ENCODE measurements around the gene BMP6.
"Not testable (repeated sequence)": the region's sequence is repeated elsewhere in the genome, so short reads cannot be mapped to it uniquely, and the experiment has no call there.

The BMP6 gene

DNA sequence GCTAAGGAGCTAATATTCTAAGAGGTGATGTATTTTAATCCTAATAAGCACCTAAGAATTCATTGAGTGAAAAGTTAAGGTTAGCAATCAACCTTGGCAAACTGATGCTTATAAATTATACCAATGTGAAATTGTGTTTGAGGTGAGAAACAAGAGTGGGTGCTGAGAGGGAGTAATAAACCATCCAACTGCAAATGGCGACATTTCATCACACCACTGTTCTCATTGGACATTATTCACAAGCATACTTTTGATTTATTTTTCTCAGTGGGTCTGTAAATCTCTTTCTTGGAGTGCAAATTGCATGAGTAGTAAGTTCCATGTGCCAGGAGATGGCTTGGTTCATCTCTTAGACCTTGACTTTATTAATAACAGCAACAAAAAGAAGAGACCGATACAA, 71.5 kb downstream of the BMP6 start:
- DNase-seq: no peak

DNA sequence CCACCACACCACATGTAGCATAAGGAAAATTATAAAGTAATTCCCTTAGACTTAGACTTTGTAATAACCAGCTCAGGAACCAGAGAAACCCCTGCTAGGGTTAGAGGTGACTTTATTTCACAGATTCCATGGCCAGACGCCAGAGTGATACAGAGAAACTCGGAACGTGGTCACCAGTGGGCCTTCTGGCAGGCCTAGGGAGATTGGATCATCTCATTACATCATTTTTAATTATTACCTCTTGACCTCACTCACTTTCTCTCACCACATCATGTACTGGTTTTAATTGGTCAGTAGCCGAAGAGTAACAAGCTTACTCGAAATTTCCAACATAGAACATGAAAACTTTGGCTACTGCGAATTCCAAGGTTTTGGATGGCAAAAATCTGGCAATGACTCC, 72.9 kb downstream of the BMP6 start:
- DNase-seq: no peak

DNA sequence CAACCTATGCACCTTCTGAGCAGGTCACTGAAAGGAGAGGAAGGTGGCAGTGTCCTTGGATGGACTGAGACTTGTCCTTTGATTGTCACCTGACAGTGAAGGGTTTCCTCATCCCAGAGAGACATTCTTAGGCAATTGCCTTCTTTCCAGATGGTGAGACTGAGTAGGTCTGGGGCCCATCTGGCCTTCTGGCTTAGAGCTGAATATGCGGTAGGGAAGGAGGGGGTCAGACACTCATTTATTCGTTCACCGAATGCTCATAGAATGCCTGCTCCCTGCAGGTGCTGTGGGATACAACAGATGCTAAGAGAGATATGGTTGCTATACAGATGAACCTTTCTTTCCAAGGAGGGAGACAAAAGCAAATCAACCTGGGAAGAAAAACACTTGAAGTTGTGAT, 76.8 kb downstream of the BMP6 start:
- peak; percentile 73 for DNase-seq

DNA sequence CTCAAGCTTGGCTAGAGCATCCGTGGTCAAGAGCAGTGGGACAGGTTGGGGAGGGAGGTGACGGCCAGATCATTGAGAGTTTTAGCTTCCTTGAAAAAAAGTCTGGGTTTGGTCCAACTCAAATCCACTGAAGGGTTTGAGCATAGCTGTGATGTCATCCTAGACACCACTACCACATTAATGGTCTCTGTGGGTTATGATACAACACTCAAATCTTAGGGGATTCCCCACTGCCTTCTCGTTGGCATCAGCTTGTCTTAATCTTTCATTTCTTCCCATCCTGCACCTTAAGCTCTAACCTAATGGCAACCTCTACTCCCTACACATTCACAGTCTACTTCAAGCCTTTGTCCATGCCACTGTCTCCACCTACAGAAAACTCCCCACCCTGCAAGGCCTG, 77.3 kb downstream of the BMP6 start:
- DNase-seq: no peak

DNA sequence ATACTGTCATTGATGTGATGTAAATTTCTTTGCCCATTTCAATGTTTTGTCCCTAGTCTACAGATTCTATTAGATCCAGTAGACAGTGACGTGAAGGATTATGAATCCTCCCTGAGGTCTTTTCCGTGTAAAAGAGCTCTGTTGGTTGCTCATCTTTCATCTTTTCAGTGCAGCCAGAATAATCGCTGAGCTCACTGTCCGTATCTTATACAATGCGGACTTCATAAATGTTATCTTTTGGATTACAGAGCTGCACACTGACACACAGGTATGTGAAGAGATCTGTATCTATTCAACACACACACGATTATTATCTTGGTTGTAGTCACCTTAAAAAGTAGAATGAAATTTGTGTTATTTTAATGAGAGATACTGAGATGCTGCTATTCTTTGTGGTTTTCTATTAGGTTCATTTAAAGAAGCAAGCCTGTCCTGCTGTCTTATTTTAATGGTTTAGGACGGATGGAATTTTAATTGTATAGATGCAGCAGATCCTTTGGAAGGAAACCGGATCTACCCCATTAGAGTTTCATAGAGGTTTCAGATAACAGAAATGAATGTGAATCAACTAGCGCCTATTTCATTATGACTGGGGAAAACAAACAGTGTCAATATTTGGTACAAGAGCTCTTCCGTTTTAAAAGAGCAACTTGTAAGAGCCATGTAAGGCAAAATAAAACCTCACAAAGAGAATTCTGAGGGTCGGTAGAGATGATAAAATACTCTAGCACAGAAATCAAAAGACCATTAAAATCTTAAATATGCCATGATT, 79.4 kb downstream of the BMP6 start:
- no peak for DNase-seq

DNA sequence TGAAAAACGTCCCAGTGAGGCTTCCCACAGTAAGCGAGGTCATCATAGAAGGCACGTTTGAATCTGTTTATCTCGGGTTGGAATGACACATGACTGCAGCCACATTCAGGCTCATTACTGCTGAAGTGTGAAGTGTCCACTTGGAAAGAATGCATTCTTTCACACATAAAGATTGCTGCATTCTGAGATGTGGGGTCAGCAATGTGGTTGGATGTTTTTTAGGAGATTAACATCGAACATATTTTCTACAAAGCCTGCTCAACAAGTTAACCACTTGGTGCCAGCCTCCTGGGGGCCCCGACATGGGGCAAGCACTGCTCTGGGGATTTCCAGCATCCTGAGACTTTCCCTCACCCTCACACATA, 79.9 kb downstream of the BMP6 start:
- no peak for DNase-seq

DNA sequence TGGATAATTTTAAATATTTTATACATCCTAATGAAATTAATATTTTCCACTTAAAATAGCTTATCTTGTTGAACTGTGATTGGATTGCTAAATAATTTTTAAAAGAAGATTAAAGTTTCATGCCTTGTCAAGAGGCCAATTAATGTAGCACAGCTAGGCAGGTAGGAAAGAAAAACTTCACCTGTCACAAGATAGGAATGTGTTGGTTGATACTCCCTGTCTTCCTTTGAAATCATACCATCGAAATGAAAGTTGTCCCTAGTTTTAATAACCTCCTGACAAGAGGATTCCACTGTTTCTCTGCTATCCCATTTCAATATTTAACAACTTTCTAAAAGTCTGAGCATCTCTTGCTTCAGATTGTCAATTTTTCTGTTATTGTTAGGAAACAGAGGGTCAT, 80.8 kb downstream of the BMP6 start:
- DNase-seq: no peak

DNA sequence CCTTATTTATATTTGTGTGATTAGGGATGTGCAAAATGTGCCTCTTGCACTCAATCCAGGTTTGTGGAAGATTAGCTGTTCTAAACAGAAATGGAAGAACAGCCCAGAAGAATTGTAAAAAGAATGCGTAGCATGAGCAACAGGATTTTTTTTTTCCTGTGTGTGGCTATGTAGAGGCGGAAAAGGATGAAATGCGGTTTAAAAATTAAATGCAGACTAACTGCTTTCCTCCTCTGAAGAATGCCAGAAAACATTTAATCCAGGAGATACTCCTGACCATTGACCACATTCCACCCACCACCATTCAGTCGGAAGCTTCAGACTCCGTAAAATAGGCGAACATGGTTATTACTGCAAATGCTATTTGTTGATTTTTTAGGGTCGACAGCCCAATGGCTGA, 83.4 kb downstream of the BMP6 start:
- DNase-seq: no peak

DNA sequence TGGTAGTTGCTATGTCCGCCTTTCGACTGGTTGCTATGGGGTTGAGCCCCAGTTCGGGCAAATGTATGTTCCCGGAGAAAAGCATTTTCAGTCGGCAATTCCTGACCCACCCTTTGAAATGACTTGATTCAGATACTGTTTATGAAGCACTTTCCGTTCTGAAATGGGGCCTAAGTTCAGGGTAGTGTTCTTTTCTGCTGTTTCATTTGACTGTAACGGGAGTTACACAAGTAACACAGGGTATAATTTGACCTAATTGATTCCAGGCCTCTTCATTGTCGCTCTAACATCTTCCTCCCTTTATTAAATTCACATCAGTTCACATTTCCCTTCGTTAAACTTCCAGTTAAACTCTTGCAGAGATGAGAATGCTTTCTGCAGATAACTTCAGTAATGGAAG, 85.5 kb downstream of the BMP6 start:
- no peak for DNase-seq

DNA sequence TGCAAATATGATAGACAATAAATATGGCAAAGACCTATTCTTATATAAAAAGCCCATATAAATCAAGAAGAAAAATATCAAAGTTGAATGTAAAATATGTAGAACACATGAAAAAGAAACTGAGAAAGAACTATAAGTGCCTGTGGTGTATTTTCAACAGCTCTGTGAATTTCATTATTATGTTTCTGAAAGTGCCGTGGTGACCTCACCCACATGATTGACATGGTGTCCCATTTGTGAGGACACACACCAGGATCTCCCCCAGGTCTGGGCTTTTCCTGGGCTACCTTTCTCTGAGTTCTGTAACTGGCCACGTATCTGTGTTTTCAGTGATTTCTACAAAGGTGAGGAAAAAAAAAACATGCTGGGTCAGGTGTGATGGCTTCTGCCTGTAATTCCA, 86.7 kb downstream of the BMP6 start:
- DNase-seq: no peak

DNA sequence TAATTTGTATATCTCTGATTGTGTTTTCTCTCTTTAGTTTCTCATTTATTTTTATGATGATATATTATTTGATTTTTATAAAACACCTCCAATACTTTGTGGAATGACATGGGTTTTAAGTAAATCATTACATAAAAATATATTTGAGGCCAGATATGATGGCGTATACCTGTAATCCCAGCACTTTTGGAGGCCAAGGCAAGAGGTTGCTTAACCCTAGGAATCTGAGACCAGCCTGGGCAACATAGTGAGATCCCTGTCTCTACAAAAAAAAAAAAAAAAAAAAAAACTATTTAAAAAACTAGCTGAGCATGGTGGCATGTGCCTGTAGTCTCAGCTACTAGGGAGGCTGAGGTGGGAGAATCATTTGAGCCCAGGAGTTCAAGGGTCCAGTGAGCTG, 87.3 kb downstream of the BMP6 start:
- DNase-seq: no peak

DNA sequence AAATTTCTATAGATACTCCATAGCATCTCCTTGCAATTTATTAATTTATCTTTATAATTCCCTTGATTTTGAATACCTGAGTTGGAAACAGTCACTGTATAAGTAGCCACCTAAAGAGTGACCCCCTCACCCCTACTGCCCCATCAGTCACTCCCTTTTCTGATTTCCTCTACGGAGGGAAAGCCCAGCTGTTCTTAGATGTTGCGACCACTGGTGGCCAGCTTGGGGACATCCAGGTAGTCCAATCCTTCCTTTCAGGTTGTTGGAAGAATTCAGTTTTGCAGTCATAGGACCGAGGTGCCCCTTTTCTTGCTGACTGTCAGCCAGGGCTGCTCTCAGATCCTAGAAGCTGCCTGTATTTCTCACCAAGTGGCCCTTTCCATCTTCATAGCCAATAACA, 87.8 kb downstream of the BMP6 start:
- DNase-seq: no peak

DNA sequence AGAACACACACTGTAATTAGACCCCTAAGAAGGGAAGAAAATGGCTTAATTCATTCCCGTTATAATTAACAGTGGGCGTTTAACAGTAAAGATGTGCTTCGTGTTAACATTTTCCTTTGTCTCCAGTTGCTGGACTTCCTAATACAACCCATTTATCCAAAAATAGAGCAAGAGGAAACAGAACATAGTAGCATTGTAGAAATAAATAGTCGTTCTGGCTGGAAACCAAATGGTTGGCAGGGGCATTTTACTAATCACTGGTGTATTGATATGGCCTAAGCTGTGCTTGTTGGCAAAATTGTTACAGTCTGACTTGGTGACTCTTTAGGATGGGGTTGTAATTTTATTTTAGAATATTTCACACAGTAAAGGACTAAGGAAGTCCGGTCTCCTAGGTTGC, 89.8 kb downstream of the BMP6 start:
- DNase-seq: no peak

DNA sequence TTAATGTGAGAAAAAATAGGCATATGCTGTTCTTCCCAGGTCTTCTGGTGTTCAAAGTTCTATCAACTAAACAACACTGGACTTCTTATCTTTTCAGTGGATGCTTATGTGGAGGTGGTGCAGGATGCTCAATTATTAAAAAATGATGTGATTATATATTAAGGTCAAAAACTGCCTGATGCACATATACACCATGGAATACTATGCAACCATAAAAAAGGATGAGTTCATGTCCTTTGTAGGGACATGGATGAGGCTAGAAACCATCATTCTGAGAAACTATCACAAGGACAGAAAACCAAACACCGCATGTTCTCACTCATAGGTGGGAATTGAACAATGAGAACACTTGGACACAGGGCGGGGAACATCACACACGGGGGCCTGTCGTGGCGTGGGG, 91.3 kb downstream of the BMP6 start:
- DNase-seq: not testable (repeated sequence)

DNA sequence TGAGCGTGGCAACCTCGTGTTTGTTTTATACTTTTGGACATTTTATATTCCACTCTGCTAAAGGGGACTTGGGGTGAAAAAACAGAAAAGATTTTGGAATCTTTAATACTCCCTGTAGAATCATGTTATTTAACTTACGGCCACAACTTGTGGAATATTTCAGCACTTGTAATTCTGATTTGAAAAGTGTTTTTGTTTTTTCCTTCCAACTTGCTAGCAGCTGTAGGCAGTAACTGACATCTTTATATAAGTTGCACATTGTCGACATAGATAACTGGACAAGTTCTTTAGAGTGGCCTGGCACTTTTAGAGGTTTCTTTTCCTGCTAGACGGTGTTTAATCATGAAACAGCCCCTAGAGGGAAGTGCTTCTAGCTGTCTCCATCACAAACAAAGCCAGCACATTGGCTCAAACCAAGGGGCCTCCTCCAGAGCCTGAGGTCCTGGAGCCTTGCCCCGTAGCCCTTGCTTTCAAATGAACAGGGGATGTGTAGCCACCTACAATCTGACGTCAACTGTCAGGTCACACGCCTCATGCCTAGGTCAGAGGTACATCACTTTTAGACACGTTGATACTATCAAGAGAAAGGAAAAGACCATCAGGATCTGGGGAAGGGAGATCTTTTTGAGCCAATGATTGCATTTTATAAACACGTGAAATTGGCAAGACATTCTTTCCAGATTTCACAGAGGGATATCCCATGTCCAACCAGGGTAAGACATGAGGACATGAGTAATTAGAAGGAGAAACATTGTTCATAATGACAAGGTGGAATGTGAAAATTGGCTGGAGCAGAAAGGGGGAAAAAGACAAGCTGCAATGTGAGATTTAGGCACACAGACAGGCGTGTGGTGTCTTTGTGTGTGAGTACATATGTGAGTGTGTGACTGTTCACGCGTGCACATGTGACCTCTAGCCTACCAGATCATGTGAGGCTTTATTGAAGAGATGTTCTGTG, 92.6 kb downstream of the BMP6 start:
- no peak for DNase-seq

DNA sequence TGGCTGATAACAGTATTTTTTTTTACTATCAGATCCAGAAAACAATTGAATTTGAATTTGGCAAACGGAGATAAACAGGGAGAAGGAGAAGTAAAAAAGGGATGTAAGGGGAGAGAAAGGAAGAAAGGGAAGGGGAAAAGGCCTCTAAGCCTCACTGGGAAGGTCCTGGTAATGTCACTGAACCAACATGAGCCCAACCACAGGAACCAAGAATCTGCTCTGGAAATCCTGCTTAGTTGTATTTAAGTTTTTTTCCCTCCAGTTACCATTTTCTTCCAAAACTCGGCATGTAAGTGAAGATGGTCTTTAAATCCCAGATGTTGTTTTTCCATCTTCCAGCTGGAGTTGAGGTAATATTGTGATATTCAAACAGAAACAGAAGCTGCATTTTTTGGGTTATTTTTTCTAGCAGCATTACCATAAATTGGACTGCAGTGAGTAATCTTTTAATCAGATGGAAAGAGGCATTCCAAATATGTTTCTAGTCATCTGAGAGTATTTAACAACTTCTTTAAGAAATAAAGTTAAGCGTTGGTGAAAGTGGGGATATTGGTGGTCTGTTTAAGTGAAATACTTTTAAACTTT, 93.6 kb downstream of the BMP6 start:
- DNase-seq: no peak

DNA sequence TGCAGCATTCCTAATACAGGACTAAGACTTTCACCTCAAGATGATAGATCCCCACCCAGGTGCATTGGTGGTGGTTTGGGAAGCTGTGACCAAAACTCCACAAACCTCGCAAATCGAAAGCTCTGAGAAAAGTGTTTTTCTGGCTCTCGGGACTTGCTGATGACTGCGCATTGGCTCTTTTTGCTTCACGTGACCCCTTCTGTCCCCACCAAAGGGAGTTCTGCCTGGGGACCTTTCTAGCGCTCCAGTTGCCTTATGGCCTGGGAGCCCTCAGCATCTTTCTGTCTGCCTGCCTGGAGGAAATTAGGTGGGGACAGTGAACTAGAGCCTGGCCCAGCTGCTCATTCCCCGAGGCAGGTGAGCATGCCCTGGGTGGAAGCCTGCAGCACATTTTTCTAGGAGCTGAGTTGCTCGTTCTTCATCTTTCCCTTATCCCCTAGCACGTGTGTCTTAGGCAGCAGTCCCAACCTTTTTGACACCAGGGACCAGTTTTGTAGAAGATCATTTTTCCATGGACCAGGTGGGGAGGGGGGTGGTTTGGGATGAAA, 94.5 kb downstream of the BMP6 start:
- no peak for DNase-seq

DNA sequence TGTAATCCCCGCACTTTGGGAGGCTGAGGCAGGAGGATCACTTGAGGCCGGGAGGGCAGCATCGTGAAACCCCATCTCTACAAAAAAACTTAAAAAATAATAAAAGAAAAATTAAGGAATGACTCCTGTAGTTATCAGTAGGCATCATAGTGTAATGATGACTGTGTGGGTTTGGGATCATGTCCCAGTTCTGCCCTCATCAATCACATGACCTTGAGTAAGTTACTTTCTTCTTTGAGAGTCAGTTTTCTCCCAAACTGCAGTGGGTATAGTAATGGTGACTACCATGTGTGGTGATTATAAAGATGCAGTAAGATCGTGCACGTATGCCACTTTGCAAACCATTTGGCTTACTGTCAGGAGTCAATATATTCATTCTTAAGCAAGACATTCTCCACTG, 95.5 kb downstream of the BMP6 start:
- no peak for DNase-seq

DNA sequence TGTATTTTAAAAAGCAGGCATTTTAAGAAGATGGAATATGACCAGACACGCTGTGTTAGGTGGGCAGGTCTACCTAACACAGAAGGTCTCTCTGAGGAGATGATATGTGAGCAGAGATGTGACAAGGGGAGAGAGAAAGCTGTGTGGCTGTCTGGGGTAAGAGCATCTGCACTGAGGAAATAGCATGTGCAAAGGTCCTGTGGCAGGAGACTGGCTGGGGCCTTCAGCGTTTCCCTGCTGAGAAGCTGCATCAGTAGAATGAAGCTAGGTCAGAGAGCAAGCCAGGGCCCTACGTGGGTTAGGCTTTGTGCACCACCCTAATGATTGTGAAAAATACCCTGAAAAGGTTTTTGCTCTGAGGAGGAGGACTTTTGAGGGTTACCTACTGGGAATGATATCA, 97.7 kb downstream of the BMP6 start:
- DNase-seq: no peak

DNA sequence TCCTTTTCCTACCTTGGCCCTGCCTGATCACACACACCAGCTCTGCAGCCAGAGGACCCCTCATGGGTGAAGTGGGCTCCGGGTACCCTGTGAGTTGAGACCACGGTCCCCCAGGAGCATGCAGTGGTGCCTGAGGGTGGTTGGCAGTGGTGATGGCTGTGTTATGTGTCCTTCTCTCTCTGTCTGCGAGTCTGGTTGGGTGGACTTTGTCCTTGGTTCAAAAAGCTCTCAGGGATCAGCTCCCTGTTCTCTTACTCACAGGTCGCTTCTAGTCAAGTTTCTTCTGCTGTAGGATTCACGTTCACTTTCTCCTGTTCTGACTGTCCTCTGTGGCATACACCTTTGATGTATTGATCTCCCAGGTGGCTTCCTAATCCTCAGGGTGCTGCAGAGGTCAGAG, 100.1 kb downstream of the BMP6 start:
- no peak for DNase-seq

DNA sequence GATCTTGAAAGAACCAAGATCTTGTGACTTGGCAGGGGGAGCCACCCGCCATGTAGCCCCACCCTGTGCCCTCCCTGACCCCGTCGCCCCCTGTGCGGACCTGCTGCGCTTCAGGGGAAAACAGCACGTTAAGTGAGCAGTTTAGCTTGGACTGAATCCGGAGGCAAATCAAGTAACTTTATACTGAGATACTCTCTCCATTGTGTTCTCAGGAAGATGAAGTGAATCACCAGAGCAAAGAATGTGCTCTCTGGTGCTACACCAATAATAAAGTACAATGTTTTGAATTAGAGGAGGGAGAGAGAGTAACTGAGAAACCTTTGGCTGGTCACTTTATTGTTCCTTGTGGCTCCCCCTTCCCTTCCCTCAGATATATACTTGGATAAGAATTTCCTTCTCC, 101.2 kb downstream of the BMP6 start:
- DNase-seq: no peak

DNA sequence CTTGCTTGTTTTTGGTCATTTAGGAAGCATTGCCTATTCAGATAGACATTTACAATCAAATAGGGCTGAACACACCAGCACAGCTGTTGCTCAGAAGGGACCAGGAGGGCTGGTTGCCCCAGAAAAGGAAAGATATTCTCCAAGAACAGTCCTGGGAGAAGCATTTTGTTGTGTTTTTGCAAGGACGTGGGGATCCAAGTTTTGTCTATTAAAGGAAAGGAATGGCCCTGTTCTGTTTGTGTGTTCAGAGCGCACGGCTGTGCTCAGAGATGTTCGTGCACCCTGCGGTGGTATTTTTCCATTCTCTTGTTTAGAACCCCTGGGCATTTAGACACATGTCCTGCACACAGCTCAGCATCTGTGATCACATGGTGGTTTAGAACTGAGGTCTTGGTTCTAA, 102.2 kb downstream of the BMP6 start:
- DNase-seq: no peak

DNA sequence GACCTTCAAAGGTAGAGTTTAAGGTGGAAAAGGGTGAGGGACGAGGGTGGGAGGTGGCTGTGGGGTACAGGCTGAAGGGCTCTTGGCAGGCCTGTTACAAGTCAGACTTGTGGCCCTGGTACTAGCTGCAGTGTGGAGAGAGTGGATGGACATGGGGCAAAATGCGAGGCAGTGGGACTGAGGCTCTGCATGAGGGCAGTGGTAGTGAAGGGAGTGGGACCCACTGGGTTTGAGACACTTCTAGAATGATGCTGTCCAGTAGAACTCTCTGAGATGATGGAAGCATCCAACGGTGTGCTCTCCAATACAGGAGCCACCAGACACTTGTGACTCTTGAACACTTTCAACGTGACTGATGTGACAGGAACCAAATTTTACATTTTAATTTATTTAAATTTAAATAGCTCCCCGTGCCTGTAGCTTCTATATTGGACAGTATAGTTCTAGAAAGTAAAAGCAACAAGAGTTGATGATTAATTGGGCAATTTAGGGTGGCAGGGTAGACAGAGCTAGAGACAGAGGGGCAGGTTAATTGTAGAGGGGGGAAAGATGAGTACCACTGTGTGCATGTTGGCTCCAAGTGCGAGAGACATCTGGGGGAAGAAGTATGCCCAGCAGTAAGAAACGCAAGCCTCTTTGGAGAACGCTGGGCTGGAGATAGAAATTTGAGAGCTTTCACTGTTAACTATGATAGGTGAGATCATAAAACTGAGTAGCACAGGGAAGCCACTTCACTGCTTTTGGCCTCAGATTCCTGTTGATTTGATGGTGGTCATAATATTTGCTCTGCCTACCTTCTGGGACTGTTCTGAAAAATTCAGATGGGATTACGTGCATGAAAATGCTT, 107.2 kb downstream of the BMP6 start:
- no peak for DNase-seq

Measured in NCI-H1694 (cell line).